ENCODE data around the gene ANKMY1.
"Not testable (repeated sequence)": the region's sequence is repeated elsewhere in the genome, so short reads cannot be mapped to it uniquely, and the experiment has no call there.

ANKMY1 gene

GRCh38 chr2:240553956-240554480 lies 3.8 kb downstream of the ANKMY1 start:
- DNase-seq = no peak

DNA sequence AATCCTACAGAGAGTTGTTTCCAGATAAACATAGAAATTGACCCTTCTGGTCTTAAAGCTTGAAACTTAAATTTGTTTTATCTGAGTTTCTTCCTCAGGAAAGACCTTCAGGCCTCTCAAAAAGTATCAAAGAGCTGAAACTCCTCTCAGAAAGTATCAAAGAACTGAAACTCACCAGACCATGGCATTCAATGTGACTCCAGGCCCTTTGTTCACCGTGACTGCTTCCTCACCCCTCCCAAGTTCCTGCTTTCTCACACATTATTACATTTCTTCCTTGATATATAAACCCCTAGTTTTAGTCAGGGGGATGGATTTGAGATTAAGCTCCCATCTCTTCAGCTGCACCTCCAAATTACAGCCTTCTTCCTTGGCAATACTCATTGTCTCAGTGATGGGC lies 6.0 kb downstream of the ANKMY1 start:
- DNase-seq = no peak

DNA sequence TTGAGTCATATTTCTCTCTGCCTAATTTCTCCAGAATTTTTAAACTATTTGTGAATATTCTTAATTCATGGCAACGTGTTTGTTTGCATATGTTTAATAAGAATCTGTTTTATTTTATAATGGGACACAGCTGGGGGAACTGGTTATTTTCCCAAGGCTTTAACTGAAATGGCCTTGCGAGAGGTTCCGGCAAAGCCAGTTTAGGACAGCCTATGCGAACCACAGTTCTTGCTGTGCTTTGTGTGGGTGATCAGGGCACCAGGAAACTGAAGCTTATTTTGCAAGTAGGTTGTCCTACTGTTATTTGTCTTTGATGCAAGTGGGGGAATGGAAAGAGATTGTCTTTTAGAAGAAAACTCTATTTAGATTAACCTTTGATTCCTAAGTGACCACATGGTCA lies 6.5 kb downstream of the ANKMY1 start:
- no peak for DNase-seq

DNA sequence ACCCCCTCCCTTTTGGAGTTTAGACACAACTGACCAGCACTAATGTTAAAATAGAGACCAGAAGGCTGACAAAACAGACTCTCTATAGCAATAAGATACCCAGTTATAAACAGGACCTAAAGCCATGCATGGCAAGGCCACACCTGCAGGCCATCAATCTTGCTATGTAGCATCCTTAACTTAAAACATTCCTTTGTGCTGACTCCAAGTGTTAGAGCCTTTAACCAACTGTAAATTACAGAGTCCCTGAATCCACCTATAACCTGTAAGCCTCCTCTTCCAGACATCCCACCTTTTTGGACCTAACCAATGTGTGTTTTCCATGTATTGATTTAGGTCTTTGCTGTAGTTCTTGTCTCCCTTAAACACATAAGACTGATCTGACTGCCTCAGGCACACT lies 17.9 kb downstream of the ANKMY1 start:
- DNase-seq = no peak

DNA sequence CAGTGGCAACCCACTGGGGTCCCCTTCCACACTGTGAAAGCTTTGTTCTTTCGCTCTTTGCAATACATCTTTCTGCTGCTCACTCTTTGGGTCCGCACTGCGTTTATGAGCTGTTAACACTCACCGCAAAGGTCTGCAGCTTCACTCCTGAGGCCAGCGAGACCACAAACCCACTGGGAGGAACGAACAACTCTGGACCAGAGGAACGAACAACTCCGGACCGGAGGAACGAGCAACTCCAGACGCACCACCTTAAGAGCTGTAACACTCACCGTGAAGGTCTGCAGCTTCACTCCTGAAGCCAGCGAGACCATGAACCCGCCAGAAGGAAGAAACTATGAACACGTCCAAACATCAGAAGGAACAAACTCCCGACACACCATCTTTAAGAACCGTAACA lies 18.7 kb downstream of the ANKMY1 start:
- DNase-seq = not testable (repeated sequence)

DNA sequence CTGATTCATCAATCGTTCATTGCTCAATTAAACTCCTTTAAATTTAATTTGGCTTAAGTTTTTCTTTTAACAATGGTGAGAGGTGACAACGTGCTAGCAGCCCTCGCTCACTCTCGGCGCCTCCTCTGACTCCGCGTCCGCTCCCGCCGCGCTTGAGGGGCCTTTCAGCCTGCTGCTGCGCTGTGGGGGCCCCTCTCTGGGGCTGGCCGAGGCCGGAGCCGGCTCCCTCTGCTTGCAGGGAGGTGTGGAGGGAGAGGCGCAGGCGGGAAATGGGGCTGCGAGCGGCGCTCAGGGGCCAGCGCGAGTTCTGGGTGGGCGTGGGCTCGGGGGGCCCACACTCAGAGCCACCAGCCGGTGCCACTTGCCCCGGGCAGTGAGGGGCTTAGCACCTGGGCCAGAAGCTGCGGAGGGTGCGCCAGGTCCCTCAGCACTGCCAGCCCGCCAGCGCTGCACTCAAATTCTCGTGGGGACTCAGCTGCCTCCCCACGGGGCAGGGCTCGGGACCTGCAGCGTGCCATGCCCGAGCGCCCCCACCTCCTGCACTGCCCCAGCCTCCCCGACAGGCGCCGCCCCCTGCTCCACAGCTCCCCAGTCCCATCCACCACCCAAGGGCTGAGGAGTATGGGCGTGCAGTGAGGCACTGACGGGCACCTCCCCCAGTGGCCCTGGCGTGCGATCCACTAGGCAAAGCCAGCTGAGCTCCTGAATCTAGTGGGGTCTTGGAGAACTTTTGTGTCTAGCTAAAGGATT lies 19.6 kb downstream of the ANKMY1 start:
- DNase-seq = no peak

DNA sequence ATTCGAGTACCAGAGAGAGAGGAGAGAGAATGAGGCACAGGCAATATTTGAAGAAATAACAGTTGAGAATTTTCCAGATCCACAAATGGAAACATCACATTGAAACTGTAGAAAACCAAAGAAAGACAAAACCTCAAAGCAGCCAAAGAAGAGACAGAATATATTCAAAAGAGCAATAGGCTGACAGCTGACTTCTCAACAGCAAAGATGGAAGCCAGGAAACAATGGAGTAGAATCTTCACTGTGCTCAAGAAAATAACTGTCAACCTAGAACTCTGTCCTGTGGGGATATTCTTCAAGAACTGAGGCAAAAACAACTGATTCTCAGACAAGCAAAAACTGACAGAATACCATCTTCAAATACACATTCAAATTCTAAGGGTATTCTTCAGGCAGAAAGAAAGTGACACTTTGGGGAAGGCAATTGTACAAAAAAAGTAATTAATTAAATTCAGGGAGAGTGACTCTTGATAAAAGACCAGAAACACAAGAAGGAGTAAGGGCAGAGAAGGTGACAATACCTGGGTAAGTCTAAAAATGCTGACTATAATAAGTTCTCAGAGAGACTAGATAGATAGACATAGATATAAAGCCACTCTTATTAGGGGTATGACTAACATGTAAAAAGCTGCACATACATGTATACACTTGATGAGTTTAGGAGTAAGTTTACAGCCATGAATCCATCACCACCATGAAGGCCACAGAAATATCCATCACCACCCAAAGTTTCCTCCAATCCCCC lies 25.6 kb downstream of the ANKMY1 start:
- no peak for DNase-seq

DNA sequence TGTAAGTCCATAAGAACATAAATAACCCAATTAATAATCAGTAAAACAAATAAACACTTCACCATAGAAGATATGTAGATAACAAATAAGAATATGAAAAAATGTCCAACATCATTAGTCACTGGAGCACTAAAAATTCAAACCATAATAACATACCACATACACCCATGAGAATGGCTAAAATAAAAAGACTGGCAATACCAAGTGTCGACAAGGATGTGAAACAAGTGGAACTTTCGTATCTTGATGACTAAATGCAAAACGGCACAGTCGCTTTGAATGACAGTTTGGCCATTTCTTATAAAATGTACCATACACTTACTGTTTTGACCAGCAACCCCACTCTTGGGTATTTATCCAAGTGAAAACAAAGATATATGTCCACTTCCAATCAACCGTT lies 26.8 kb downstream of the ANKMY1 start:
- no peak for DNase-seq

GRCh38 chr2:240530181-240530580 lies 27.6 kb downstream of the ANKMY1 start:
- DNase-seq = no peak

DNA sequence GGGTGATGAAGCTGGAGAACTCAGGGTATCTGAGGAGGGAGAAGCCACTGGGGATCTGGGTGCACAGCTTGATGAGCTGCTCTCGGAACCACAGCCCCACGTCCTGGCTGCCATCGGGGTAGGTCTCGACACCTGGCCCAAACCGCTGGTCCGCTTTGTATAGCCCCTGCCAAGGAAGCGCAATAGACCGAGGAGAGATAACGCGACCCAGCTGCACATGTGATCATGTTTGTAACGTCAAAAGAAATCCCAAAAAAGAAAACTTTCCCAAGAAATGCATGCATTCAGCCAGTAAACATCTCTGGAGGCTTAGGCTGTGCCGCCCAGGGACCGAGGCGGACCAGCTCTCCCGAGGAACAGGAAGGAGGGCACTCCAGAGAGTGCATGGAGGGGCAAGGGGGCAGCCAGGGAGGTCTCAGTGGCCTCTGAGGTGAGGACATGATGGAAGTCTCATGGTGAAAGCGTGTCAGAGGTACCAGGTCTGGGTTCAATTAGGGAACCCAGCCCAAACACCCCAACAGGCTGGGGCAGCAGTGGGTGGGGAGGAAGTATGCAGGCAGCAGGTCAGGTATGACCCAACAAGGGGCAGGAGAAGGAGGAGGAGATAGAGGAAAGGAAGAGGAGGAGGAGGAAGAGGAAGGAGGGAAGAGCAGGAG lies 28.3 kb downstream of the ANKMY1 start:
- no peak for DNase-seq

DNA sequence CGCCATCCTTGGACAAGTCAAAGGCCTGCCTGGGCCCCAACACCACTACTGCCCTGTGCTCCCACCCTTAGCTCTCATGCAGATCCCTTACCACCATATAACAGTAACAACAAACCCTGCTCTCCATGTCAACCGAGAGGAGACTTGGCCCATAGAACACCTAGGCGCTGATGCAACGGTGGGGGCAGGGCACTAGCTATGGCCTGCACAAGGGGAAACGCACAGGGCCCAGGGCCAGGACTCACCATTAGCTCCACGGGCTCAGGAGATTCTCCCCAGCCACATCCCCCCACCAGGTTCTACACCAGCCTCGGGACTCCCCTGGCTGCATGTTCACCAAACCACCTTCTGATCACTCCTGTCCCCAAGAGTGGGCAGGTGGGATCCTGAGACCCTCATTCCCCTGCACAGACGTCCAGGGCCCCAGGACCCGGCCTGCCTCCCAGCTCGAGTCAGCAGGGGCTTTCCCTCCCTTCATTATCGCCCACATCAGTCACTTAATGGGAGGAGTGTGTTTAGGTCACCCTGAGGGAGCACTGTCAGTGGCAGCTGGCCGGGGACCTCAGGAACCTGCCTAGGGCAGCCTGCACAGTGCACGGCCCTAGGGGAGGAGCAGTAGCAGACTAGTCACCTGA lies 29.3 kb downstream of the ANKMY1 start:
- DNase-seq = no peak

DNA sequence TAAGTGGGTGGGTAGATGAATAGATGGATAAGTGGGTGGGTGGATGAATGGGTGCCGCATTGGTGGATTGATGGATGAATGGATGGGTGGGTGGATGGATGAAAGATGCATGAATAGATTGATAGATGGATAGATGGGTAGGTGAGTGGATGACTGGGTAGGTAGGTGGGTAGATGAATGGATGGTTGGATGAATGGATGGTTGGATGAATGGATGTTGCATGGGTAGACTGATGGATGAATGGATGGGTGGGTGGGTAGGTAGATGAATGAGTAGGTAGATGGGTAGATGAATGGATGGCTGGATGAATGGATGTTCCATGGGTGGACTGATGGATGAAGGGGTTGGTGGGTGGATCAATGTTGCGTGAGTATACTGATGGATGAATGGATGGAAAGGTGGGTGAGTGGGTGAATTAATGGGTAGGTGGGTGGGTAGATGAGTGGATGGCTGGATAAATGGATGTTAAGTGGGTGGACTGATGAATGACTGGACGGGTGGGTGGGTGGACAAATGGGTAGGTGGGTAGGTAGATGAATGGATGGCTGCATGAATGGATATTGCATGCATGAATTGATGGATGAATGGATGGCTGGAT lies 30.5 kb downstream of the ANKMY1 start:
- no peak for DNase-seq

GRCh38 chr2:240526521-240526920 lies 31.3 kb downstream of the ANKMY1 start:
- DNase-seq = no peak

DNA sequence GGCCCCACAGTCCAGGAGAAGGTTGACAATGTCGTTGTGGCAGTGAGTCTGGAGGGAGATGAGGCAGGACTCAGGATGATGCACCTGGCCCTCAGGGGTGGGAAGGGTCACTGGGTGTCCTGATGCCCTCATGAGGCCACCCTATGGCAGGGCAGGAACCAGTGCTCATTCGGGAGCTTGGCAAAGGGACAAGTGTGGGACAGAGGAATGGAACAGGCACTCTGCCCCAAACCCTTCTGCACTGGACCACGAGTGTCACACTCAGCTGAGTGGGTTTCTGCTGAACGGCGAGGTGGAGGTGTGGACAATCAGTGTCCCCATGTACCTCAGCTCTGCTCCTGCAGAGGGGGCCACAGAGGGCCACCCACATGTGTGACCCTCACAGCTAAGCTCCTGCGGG lies 32.0 kb downstream of the ANKMY1 start:
- no peak for DNase-seq

DNA sequence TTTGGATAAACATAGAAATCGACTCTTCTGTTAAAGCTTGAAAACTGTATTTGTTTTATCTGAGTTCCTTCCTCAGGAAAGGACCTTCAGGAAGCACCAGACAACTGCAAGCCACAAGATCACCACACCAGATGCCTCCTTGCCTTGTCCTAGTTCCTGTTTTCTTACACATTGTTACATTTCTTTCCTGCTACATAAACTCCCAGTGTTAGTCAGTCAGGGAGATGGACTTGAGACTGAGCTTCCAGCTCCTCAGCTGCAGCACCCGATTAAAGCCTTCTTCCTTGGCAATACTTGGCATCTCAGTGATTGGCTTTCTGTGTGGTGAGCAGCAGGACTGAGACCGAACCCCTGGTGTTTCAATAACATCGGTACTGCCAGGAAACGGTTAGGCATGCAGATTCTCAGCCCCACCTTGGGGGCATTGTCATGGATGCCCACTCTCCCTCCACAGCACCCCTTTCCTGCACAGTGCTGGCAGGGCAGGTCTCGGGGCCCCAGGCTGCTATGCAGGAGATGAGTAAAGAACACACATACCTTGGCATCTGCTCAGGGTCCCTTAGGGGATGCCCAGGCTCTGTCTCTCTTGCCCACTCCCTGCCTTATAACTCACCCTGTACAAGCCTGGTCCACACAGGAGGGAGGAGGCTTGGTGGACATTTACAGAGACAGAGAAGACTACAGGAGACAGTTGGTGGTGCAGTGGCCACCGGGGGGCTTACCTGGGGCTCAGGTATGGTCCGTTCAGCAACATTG lies 32.6 kb downstream of the ANKMY1 start:
- no peak for DNase-seq

GRCh38 chr2:240523451-240524281 lies 34.1 kb downstream of the ANKMY1 start:
- DNase-seq = no peak

- no peak for DNase-seq
Observed at GRCh38 chr2:240522406-240522805, 35.4 kb downstream of the ANKMY1 start.

- DNase-seq = not testable (repeated sequence)
Observed at GRCh38 chr2:240521885-240522284, 35.9 kb downstream of the ANKMY1 start.

GRCh38 chr2:240520974-240521350 lies 36.8 kb downstream of the ANKMY1 start:
- no peak for DNase-seq

- DNase-seq = no peak
Observed at GRCh38 chr2:240520130-240520973, 37.4 kb downstream of the ANKMY1 start.

Measured in stimulated activated naive CD4-positive, alpha-beta T cell treated with Interleukin-2 at 50 U/mL for 16 hours (primary cell).